Tibial nerve (tissue), 4 donors: ENCODE data around the gene NPW. TPM values are rescaled to one million over a fixed set of nuclear protein-coding genes. Genes with fewer than 3 reads are reported as not detected.

Source experiments
- DNase-seq, 2 donors: peaks; one replicate each; pipeline ENCODE4 v3.0.0-alpha.2; 2019; ENCODE audit warnings: low spot score in 2 of 2
- H3K27ac ChIP-seq, 4 donors: fragments of 200-600 bp; sonication (generic) in 3 of 4; one replicate each; pipeline ENCODE4 v1.5.1; 2017 to 2019; ENCODE audit warnings: mild to moderate bottlenecking in 1 of 4
- H3K27me3 ChIP-seq, 2 donors: fragments of 200-600 bp; sonication (generic) in 1 of 2; one replicate each; pipeline versions ENCODE4 v1.5.1 to v1.6.0; 2017 to 2019
- H3K36me3 ChIP-seq, 3 donors: fragments of 200-600 bp; sonication (generic); one replicate each; pipeline ENCODE4 v1.5.1; 2018 to 2019
- H3K4me1 ChIP-seq, 4 donors: fragments of 200-600 bp; sonication (generic) in 3 of 4; one replicate each; pipeline ENCODE4 v1.5.1; 2017 to 2019
- H3K4me3 ChIP-seq, 4 donors: fragments of 200-600 bp; sonication (generic) in 3 of 4; one replicate each; pipeline ENCODE4 v1.5.1; 2017 to 2019; ENCODE audit warnings: mild to moderate bottlenecking in 1 of 4, moderate library complexity in 1 of 4
- H3K9me3 ChIP-seq, 4 donors: fragments of 200-600 bp; sonication (generic) in 3 of 4; one replicate each; pipeline ENCODE4 v1.5.1; 2017 to 2019
- CTCF ChIP-seq, 5 experiments: fragments of 200-600 bp in 3 of 5; fragments of 450-650 bp in 2 of 5; sonication (generic) in 3 of 5; IDR thresholded peaks; one replicate each; pipeline ENCODE4 v1.5.1; 2016 to 2019; ENCODE audit warnings: antibody characterized with exemption in 5 of 5, mild to moderate bottlenecking in 3 of 5, moderate library complexity in 2 of 5
- EP300 ChIP-seq, 2 donors: sonication (generic); formaldehyde crosslinking; IDR thresholded peaks; one replicate each; pipeline ENCODE4 v1.6.1; 2017; ENCODE audit warnings: antibody characterized with exemption in 2 of 2, mild to moderate bottlenecking in 1 of 2
- POLR2A ChIP-seq, 2 donors: fragments of 450-650 bp; IDR thresholded peaks; one replicate each; pipeline ENCODE4 v1.6.1; 2017; ENCODE audit warnings: antibody characterized with exemption in 2 of 2, mild to moderate bottlenecking in 2 of 2, moderate library complexity in 2 of 2
- WGBS, 2 donors: methylation state at CpG; one replicate each; pipeline ENCODE4 v1.1.5; 2018; 5-methylcytosine and 5-hydroxymethylcytosine counted together
- total RNA-seq, 4 donors: library from RNA; depleted of rRNA; stranded (reverse); fragments of >200 nt; gene quantifications; one replicate each; pipeline ENCODE4 v1.1.0, GENCODE V29; 2016

NPW gene
- total RNA-seq, 4 donors from 2014 or later: 3.0 to 3.1 TPM; not detected in 2

GRCh38 chr16:1982013-1982433 lies 37.6 kb upstream of the NPW start:
- no peak for DNase-seq
- TF ChIP-seq CTCF (IDR thresholded peaks at IDR 0.05): no peak
- TF ChIP-seq EP300 (IDR thresholded peaks at IDR 0.05): no peak
- no peak for TF ChIP-seq POLR2A (IDR thresholded peaks at IDR 0.05)
- Histone ChIP-seq H3K9me3 (no peaks in the 10 kb centered on the region), H3K27me3 (peaks cover 0 to 54% of the 10 kb centered on the region in 2 donors), H3K4me3 (no peak overlapping the region), H3K36me3 (peaks cover 0 to 44% (median 13%) of the 10 kb centered on the region in 3 donors), H3K27ac (no peak overlapping the region), H3K4me1 (peaks cover 0 to 46% (median 24%) of the 10 kb centered on the region in 4 donors)
- 39 to 43% methylated on average over 5 of the region's 5 CpGs for WGBS, 2 donors

GRCh38 chr16:1982991-1983543 lies 36.5 kb upstream of the NPW start:
- H3K36me3 ChIP-seq: peaks cover 0 to 41% (median 4%) of the 10 kb centered on the region in 3 donors
- H3K4me3 ChIP-seq: peak overlapping the region; percentile 56 to 94 (median 70)
- no peak for DNase-seq
- H3K27me3 ChIP-seq: peaks cover 0 to 44% of the 10 kb centered on the region in 2 donors
- peak overlapping the region in 2 of 4 donors; percentile 85 to 86 for H3K27ac ChIP-seq
- peaks cover 0 to 46% (median 24%) of the 10 kb centered on the region in 4 donors for H3K4me1 ChIP-seq
- no peaks in the 10 kb centered on the region for H3K9me3 ChIP-seq
- TF ChIP-seq EP300 (IDR thresholded peaks at IDR 0.05): no peak
- TF ChIP-seq CTCF (IDR thresholded peaks at IDR 0.05): no peak
- TF ChIP-seq POLR2A (IDR thresholded peaks at IDR 0.05): no peak
- 20 to 30% methylated on average over 17 to 19 of the region's 19 CpGs for WGBS, 2 donors

GRCh38 chr16:1983544-1984346 lies 35.8 kb upstream of the NPW start, which contains the start of gene GFER:
Gene GFER, plus strand, starts transcription at chr16:1984193. Its CDS starts 26 bp downstream, at chr16:1984219.
- H3K4me1 ChIP-seq: peaks cover 0 to 46% (median 24%) of the 10 kb centered on the region in 4 donors
- no peaks in the 10 kb centered on the region for H3K9me3 ChIP-seq
- no peak for TF ChIP-seq POLR2A (IDR thresholded peaks at IDR 0.05)
- peak in 1 of 2 donors; percentile 64 for TF ChIP-seq EP300 (IDR thresholded peaks at IDR 0.05)
- TF ChIP-seq CTCF (IDR thresholded peaks at IDR 0.05): peak in 4 of 5 experiments; percentile 20 to 62 (median 45)
- peak; percentile 71 to 78 for DNase-seq
- peaks cover 0 to 34% (median 0%) of the 10 kb centered on the region in 3 donors for H3K36me3 ChIP-seq
- H3K27me3 ChIP-seq: peaks cover 0 to 44% of the 10 kb centered on the region in 2 donors
- WGBS, 2 donors: 1 to 7% methylated on average over 9 to 33 of the region's 109 CpGs
- peak within 1 kb of the TSS; percentile 56 to 94 (median 88) for H3K4me3 ChIP-seq
- peak within 1 kb of the TSS in 3 of 4 donors; percentile 80 to 86 (median 85) for H3K27ac ChIP-seq

GRCh38 chr16:1984347-1985225 lies 35.0 kb upstream of the NPW start:
- peak overlapping the region; percentile 56 to 94 (median 88) for H3K4me3 ChIP-seq
- H3K9me3 ChIP-seq: no peaks in the 10 kb centered on the region
- peaks cover 0 to 42% (median 22%) of the 10 kb centered on the region in 4 donors for H3K4me1 ChIP-seq
- H3K27ac ChIP-seq: peak overlapping the region in 3 of 4 donors; percentile 74 to 86 (median 85)
- H3K36me3 ChIP-seq: peaks cover 0 to 26% (median 0%) of the 10 kb centered on the region in 3 donors
- TF ChIP-seq EP300 (IDR thresholded peaks at IDR 0.05) (no peak), CTCF (IDR thresholded peaks at IDR 0.05) (no peak), POLR2A (IDR thresholded peaks at IDR 0.05) (no peak)
- WGBS, 2 donors: 8 to 10% methylated on average over 44 to 48 of the region's 58 CpGs
- H3K27me3 ChIP-seq: peaks cover 0 to 44% of the 10 kb centered on the region in 2 donors
- DNase-seq: no peak
